ENCODE results near the gene SYT8.
"Not testable (repeated sequence)": the region's sequence is repeated elsewhere in the genome, so short reads cannot be mapped to it uniquely, and the experiment has no call there.

Gene SYT8

DNA sequence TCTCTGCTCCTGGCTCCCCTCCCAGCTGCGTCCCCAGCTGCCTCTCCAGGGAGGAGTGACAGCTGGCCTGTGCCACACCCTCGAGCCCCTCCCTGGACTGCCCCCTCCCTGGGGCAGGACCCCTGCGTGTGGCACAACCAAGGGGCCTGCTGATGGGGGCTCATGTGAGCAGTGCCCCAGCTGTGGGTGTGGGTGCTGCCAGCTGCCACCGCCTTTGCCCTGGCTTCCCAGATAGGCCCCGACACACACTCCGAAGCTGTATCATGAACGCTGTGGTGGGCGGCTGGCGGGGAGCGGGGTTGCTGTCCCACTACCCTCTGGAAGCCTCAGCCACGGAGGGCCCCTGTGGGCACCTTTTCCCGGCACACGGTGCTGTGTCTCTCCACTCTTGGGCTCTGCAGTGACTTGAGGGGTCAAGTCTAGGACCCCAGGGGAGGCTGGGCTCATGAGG is 41.1 kb downstream of the SYT8 start:
- DNase-seq = not testable (repeated sequence)

- DNase-seq = no peak
These were observed 41.7 kb downstream of the SYT8 start for GRCh38 chr11:1876361-1877063.

GRCh38 chr11:1877211-1878136 is 42.7 kb downstream of the SYT8 start:
- no peak for DNase-seq

DNA sequence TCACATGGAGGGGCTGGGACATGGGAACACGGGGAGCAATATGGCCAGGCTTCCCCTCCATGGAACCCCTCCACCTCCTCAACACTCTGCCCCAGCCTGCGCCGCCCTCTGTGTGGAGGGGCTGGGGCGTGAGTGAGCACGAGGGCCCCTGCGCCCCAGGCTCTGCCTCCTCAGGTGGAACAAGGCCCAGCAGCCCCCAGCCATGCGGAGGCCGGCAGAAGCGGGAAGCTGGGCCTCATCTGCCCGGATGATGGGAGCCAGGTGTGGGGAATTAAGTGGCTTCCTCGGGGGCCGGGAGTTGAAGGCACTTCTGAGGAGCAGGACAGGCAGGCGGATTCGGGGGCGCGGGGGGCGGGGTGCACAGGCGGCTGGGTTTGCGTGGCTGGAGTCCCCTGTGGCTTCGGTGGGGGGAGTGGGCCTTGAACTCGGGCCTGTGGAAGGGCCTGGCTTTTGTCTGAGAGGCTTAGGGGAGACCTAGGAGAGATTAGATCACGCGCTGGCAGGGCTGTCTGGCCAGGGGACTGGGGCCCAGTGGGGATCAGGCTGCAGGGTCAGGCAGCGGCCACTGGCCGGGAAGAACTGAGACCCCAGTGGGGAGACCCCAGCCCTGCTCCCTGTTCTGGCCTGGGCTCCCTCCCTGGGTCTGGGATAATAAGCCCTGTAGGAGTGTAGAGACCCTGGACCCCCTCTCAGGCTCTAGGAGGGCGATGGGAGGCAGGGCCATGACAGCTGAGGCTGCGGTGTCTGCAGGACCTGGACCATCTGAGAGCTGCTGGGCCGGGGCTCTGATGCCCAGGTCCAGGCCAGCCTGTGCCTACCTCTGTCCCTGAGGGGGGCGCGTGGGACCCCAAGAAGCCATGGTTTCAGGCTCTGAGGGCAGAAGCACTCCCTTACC is 43.6 kb downstream of the SYT8 start:
- no peak for DNase-seq

GRCh38 chr11:1879342-1879940 is 44.7 kb downstream of the SYT8 start:
- DNase-seq = no peak

GRCh38 chr11:1879941-1880720 is 45.3 kb downstream of the SYT8 start:
- DNase-seq = no peak

DNA sequence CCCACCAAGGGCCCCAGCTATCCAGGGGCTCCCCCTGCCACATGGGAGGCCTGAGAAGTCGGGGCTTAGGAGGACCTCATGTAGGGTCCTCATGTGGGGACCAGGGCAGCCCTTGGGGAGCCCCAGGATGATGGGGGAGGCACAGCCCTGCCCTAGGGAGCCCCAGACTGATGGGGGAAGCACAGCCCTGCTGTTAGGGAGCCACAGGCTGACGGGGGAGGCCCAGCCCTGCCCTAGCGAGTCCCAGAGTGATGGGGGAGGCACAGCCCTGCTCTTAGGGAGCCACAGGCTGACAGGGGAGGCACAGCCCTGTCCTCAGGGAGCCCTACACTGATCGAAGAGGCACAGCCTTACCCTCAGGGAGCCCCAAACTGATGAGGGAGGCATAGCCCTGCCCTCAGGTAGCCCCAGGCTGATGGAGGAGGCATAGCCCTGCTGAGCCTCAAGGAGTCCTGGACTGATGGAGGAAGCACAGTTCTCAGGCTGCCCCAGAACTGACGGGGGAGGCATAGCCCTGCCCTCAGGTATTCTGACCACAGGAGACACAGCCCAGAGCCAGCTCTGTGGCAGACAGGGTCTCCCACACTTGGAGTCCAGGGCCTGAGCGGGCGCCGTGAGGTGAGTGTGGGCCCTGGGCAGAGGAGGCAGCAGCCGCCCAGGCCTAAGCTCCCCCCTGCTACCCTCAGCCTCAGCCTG is 46.1 kb downstream of the SYT8 start:
- no peak for DNase-seq

DNA sequence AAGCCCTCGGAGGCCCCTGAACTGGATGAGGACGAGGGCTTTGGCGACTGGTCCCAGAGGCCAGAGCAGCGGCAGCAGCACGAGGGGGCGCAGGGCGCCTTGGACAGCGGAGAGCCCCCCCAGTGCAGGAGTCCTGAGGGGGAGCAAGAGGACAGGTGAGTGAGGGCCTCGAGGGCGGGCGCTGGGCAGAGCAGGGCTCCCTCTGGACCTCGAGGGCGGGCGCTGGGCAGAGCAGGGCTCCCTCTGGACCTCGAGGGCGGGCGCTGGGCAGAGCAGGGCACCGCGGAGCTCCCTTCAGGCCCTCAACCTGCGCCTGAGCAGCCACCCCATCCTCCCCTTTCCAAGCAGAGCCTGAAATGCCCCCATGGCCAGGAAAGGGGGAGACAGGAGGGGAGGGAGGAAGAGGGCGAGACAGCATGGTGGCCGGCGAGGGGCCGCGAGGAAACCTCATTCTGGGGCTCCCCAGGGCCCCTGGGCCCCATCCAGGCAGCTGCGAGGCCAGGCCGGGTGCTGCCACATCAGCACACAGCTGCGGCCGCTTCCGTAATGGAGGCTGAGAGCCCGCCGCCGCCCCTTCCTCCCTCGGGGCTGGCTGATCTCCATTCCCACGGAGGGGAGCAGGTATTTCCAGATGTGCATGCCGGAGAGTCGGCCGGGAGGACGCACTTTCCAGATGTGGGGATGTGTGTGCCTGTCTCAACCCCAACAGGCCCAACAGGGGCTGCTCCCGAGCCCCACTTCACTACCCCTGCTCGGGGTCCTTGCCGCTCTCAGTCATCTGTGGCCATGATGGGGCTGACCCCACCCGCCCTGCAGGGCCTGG is 46.9 kb downstream of the SYT8 start:
- no peak for DNase-seq

DNA sequence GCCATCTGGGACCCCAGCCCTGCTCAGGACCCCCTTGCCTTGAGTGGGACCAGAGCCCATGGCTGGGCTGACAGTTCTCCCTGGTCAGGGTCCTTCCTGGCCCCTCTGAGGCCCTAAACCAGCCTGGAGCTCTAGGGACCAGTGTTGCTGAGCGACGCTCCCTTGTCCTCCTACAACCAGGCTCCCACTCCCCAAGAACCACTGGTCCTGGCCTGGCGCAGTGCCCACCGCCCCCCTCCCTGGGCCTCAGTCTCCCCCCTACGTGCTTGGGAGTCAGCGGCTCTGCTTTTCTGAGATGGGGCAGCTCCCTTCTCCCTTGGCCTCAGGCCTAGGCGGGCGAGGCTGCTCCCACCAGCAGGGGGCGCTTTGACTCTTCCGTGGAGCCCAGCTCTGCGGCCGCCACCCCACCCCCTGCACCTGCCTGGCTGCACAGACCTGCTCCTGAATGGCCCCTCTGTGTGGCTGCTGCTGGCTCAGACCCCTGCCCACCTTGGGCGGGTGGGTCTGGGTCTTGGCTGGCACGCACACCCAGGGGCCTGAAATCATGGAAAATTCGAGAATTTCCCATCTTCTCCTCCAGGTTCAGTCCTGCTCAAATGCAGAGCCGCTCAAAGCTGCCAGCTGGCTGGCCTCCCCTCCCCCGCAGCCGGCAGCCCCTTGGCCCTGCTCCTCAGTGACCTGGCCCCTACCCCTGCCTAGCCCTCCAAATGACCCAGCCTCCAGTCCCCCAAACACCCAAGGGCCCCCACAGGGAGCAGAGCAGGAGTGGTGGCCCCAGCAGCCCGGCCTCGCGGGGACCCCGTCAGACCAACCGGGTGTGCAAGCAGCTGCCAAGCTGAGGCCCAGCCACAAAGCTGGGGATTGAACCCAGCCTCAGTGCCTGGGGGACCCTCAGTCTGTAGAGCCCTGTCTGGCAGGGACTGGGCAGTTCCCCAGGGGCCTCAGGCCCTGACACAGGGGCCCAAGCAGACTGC is 47.8 kb downstream of the SYT8 start:
- peak; percentile 72 for DNase-seq

GRCh38 chr11:1883346-1884302 is 48.8 kb downstream of the SYT8 start:
- DNase-seq = no peak

GRCh38 chr11:1884303-1884700 is 49.5 kb downstream of the SYT8 start:
- DNase-seq = no peak

GRCh38 chr11:1886551-1886950 is 51.8 kb downstream of the SYT8 start:
- DNase-seq = not testable (repeated sequence)
